ENCODE measurements around the gene LRPPRC. TPM values are rescaled to one million over a fixed set of nuclear protein-coding genes. Genes with fewer than 3 reads are reported as not detected.

Gene LRPPRC
- total and polyA plus RNA-seq, 2 experiments from 2014 or later, result 163 to 200 TPM

DNA sequence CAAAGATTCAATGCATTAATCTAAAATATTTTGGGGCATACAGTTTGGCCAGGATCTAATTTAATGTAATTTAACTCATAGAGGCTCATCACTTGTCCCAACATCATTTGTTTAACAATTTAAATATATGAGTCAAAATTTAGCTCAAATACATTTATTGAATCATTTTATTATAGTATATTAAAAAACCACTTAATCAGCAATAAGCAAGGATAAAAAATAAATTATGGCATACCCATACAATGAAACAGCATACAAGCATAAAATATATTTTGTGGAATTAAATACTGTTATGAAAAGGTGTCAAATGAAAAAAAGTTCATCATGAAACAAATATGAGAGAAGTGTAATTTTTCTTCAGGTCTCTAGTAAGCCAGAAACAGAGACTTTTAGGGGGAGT lies 34.9 kb downstream of the LRPPRC start (continued):
- TF ChIP-seq STAT1 (IDR thresholded peaks at IDR 0.05; ENCODE audit: unreplicated experiment) (no peak), EZH2phosphoT487 (IDR thresholded peaks at IDR 0.05; ENCODE audit: unreplicated experiment) (no peak), CTCF (conservative IDR thresholded peaks at IDR 0.05; ENCODE audit: low read depth in 2 of 2) (no peak)

- H3K79me2 ChIP-seq (replicated peaks; ENCODE audit: insufficient read depth), result peaks cover 12% of the 10 kb centered on the region; the same call in 1 of the 2 replicates
- 0 out of 2 replicates have a peak, but pooled peaks cover 2% of the 10 kb centered on the region for H4K20me1 ChIP-seq (replicated peaks; ENCODE audit: insufficient read depth)
- no peak for TF ChIP-seq POLR2AphosphoS5 (IDR thresholded peaks at IDR 0.05; ENCODE audit: low read depth)
- TF ChIP-seq CREB1 (CRISPR knock-in tag; IDR thresholded peaks at IDR 0.05; ENCODE audit: low read depth), result no peak
- no peak for TF ChIP-seq CTCF (conservative IDR thresholded peaks at IDR 0.05; ENCODE audit: low read depth in 2 of 2)
- no peak for TF ChIP-seq NANOG (IDR thresholded peaks at IDR 0.05; ENCODE audit: borderline replicate concordance)
- DNase-seq (ENCODE audit: low spot score), result no peak
- no peak overlapping the region for H2AFZ ChIP-seq
- H3K4me2 ChIP-seq, result no peak overlapping the region
- no peaks in the 10 kb centered on the region; the same call in 1 of the 2 replicates for H3F3A ChIP-seq (replicated peaks; ENCODE audit: low read depth)
- Mint-ChIP-seq H3K4me3 (no peak overlapping the region), H3K9me3 (no peaks in the 10 kb centered on the region), H3K36me3 (ENCODE audit: low read depth) (peaks cover 88% of the 10 kb centered on the region), H3K27ac (no peak overlapping the region), H3K27me3 (ENCODE audit: insufficient read depth, low read depth, poor library complexity) (no peaks in the 10 kb centered on the region), H3K4me1 (no peaks in the 10 kb centered on the region)
- H3K9me2 ChIP-seq (ENCODE audit: insufficient read depth), result no peaks in the 10 kb centered on the region
- H3K36me3 ChIP-seq (ENCODE audit: insufficient read depth), result peaks cover 93% of the 10 kb centered on the region
- no peak for ATAC-seq
- no peak overlapping the region for H3K4me3 ChIP-seq
- H3K27me3 ChIP-seq (ENCODE audit: insufficient read depth), result no peaks in the 10 kb centered on the region
- no peak overlapping the region for H3K27ac ChIP-seq (ENCODE audit: low read depth)
- no peaks in the 10 kb centered on the region for H3K4me1 ChIP-seq (ENCODE audit: insufficient read depth)
Observed at GRCh38 chr2:43958397-43959275, 37.2 kb downstream of the LRPPRC start.

GRCh38 chr2:43950383-43951008 lies 45.3 kb downstream of the LRPPRC start:
- ATAC-seq (peak; percentile 38; the same call in 2 of the 3 replicates), DNase-seq (ENCODE audit: low spot score) (peak; percentile 58)
- Histone ChIP-seq H3K9me2 (ENCODE audit: insufficient read depth) (no peaks in the 10 kb centered on the region), H4K20me1 (replicated peaks; ENCODE audit: insufficient read depth) (peaks cover 7% of the 10 kb centered on the region; the same call in 1 of the 2 replicates), H3K79me2 (replicated peaks; ENCODE audit: insufficient read depth) (peaks cover 31% of the 10 kb centered on the region), H3K27me3 (ENCODE audit: insufficient read depth) (no peaks in the 10 kb centered on the region), H3F3A (replicated peaks; ENCODE audit: low read depth) (no peaks in the 10 kb centered on the region; the same call in 1 of the 2 replicates), H3K4me3 (no peak overlapping the region), H2AFZ (no peak overlapping the region), H3K27ac (ENCODE audit: low read depth) (no peak overlapping the region), H3K4me1 (ENCODE audit: insufficient read depth) (peaks cover 16% of the 10 kb centered on the region), H3K4me2 (no peak overlapping the region), H3K36me3 (ENCODE audit: insufficient read depth) (peaks cover 80% of the 10 kb centered on the region)
- Mint-ChIP-seq H3K4me3 (no peak overlapping the region), H3K9me3 (no peaks in the 10 kb centered on the region), H3K4me1 (peaks cover 31% of the 10 kb centered on the region; the same call in 2 of the 3 replicates), H3K27me3 (ENCODE audit: insufficient read depth, low read depth, poor library complexity) (no peaks in the 10 kb centered on the region), H3K36me3 (ENCODE audit: low read depth) (peaks cover 88% of the 10 kb centered on the region), H3K27ac (no peak overlapping the region; the same call in 1 of the 2 replicates)
- TF ChIP-seq ZNF331 (CRISPR knock-in tag; IDR thresholded peaks at IDR 0.05; ENCODE audit: low read depth), result no peak
- peak; percentile 40 to 66 for TF ChIP-seq CTCF (conservative IDR thresholded peaks at IDR 0.05; ENCODE audit: low read depth in 2 of 2)
